GM21529 (cell line): ENCODE measurements around the gene EVC2.

Experiments used
- ATAC-seq: cut with Tn5 transposase; IDR thresholded peaks from one replicate; pipeline ENCODE4 v1.9.1; 2021; ENCODE audit not compliant: unreplicated experiment

EVC2 gene

DNA sequence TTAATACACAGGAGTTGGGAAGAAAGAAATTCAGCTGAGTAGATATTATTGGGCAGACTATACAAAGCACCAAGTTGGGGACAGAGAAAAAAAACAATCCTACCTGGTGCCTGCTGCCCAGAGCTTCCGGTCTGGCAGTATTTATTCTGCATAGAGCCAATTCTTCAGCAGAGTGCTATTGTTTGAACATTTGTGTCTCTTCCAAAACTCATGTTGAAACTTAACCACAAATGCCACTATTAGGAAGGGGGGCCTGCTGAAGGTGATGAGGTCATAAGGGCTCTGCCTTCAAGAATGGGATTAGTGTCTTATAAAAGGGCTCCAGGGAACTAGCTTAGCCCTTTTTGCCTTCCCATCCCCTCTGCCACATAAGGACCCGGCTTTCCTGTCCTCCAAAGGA, 136.2 kb downstream of the EVC2 start:
- no peak for ATAC-seq

DNA sequence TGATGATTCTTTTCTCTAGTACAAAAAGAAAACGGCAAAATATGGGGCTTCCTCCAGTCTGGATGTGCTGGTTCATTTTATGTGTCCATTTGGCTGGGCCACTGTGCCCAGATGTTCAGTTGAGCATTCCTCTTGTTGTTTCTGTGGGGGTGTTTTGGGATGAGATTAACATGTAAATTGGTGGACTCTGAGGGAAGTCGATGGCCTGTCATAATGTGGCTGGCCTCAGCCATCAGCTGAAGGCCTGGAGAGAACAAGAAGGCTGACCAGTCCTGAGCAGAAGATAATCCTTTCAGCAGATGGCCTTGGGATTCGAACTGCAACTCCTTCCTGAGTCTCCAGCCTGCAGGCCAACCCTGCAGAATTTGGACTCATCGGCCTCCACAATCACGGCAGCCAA, 136.7 kb downstream of the EVC2 start:
- ATAC-seq: no peak

DNA sequence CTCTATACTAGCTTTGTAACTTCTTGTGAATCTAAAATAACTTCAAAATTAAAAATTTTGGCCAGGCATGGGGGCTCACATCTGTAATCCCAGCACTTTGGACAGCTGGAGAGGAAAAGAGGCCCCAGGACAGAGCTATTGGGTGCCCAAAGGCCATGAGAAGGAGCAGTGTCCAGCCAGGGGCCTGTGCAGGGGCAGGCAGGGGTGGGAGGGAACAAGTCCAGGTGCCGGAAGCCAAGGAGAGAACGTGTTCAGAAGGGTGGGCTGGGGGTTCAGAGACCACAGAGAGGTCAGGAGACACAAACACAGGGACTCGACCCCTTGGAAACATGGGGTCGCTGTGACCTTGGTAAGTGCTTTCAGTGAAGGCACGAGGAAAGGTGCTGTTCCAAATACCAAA, 138.9 kb downstream of the EVC2 start:
- no peak for ATAC-seq

GRCh38 chr4:5568931-5569330, 139.4 kb downstream of the EVC2 start:
- no peak for ATAC-seq

DNA sequence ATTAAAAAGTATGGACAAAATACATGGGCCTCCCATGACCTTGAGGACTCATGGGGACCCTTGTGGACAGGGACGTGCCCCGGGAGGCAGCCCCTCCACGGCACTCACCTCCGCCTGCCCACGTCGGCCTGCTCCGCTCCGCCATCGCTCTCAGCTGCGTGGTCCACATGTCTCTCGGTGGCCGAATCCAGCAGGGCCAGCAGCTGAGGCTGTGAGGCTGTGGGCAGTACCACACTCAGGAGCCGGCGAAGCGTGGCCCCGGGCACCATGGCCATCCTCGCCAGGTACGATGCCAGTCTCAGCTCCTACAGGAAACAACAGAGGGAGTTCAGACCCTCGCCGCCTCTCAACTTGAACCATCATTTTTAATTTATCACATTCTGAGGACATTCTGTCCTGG, 140.0 kb downstream of the EVC2 start:
- no peak for ATAC-seq

DNA sequence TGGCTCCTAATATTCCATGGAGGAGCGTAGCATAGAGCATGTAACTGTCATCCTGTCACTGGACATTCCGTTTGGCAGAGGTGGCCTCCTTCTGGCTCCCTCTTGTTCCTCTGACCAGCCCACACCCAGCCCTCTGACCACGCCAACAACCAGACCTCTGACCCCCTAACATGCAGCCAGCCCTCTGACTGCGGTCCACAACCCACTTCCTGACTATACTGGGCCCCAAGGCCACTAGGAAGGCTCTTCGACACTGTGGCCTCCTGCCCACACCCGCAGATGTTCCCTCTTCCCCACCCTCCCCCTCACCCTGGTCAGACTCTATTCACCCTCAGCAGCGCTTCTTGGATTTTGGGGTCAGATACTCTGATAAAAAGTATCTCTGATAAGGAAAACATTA, 141.4 kb downstream of the EVC2 start:
- ATAC-seq: no peak

- no peak for ATAC-seq
Measured at GRCh38 chr4:5566526-5566925, 141.8 kb downstream of the EVC2 start.

- no peak for ATAC-seq
Measured at GRCh38 chr4:5563856-5564255, 144.5 kb downstream of the EVC2 start.

DNA sequence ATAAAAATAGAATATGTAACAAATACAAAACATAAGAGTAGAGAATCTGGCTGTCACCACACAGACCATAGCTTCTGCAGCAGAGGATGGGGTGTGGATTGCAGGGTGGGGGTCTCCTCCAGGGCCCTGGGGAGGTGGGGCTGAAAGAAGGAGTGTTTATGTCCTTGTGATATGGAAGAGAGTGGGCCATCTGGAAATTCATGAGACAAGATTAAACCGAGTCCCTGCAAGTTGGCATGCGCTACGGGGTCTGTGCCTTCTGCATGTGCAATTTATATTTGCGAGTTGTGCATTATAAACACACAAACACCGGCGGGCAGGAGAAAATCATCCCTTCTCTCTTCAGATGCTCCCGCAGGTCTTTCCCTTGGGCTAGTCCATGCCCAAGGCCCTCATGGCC, 145.9 kb downstream of the EVC2 start:
- no peak for ATAC-seq

DNA sequence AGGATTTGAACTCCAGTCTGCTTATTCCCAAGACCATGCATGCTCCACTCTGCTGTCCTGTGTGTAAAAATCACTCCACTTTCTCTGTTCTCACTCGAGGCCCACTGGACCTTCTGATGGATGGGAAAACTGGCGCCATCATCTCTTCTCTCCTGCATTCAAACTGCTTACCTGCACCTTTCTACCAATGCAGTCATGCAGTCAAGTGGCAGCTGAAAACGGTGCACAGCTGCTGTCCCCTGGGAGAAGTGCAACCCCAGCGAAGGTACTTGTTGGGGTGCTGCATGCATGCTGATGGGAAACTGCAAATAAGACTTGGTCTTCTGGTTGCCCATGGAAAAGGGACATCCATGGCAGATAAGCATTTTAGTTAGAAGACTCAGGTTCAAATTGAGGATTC, 147.1 kb downstream of the EVC2 start:
- no peak for ATAC-seq

GRCh38 chr4:5558502-5558901, 149.9 kb downstream of the EVC2 start:
- ATAC-seq: no peak

DNA sequence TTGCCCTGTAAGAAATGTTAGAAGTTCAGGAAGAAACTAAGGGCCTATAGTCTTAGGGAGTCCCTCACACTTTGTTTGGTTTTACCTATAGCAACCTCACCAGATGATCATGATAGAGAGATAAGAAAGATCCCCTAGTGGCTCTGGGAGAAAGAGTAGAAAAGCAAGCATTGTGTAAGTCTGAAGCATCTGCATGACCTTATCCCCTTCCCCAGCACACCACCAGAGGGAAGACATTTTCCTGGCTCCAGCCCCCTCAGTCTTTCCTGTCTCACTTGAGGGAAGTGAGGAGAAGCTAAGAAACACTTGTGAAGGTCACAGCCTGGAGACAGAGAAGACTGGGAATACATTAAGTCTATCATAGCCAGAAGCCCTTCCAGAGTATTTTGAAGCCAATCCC, 154.0 kb downstream of the EVC2 start:
- ATAC-seq: no peak

- ATAC-seq: no peak
Measured at GRCh38 chr4:5553801-5554200, 154.6 kb downstream of the EVC2 start.

- no peak for ATAC-seq
Measured at GRCh38 chr4:5552451-5552850, 155.9 kb downstream of the EVC2 start.

DNA sequence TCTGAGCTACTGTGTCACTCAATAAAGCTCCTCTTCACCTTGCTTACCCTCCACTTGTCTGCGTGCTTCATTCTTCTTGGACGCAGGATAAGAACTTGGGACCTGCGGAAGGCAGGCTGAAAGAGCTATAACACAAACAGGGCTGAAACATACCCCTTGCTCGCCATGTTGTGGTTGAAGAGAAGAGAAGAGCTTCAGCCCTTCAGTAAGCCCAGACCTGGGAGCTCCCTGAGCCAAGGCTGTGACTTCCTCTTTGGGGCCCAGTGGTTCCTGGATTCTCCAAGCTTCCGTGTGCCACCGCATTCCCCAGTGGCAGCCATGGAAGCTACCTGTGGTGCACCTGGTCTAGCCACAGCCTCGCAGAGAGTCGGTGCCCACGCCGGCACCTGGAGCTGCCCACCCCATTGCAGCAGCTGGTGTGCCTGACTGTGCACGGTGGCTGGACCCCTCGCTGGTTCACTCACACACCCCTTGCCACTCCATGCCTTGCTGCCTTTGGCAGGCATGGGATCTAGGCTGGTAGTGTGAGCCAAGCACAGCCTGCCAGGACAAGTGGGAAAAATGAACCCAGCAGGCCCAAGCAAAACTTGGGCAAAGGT, 160.6 kb downstream of the EVC2 start:
- ATAC-seq: no peak

- ATAC-seq: no peak
Measured at GRCh38 chr4:5545271-5545670, 163.1 kb downstream of the EVC2 start.

DNA sequence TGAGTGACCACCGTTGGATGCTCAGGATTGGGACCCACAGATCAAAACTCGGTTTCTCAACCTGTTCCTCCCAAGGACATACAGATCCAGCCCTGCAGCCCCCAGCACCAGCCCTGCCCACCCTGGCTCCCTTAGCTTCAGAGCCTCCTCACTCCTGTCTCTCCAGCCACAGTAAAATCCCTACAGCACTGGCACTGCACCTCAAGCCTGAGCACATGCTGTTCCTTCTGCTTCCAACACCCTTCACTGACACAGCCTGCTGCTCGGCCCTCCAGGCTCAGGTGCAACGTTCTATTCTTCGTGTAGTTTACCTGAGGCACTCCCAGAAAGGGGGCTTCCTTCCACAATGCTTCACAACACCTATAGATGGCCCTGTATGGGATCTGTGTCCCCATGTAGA, 163.6 kb downstream of the EVC2 start:
- no peak for ATAC-seq

DNA sequence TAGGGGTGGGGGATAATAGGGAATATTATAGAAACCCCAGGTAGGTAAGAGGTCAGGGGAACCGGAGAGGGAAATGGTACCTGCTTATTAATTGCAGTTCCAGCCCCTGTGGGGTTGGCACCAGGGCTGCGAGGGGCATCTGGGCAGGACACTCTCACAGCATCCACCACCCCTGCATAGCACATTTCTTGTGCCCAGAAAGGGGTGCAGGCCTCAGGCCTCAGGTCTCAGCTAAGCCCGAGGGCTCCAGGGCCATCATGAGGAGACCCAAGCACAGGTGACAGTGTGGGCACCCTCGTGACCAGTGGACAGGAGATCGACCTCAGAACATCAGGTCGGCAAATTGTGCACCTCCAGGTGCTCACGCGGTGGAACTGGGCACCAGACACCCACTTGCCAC, 164.7 kb downstream of the EVC2 start:
- no peak for ATAC-seq

DNA sequence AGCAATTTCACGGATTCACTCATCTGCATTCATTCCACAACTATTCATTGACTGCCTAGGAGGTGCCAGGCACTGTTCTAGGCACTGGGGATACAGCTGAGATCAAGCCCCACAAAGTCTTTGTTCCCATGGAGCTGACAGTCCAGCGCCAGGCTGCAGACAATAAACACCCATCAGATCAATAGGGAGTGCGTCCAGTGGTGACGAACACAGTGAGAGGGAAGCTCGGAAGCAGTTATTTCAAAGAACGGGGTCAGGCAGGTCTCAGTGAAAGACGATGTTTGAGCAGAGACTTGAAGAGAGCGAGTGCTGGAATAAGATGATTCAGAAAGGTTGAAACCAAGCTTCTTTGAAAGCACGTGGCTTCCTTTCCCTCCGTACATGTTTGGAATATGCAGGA, 167.2 kb downstream of the EVC2 start:
- no peak for ATAC-seq

DNA sequence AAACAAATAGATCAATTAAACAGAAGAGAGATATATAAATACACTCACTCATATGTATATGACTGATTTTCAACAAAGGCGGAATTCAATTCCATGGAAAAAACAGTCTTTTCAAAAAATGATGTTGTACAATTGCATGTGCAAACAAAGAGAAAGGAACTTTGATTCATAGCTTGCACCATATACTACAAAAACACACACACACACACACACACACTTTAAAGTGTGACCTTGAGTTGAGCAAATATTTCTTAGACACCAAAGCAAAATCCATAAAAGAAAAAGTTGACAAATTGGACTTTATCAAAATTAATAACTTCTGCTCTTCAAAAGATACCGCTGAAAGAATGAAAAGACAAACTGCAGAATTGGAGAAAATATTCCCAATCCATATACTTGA, 168.8 kb downstream of the EVC2 start:
- no peak for ATAC-seq

- no peak for ATAC-seq
Measured at GRCh38 chr4:5532100-5532499, 176.3 kb downstream of the EVC2 start.

GRCh38 chr4:5528031-5528436, 180.3 kb downstream of the EVC2 start:
- ATAC-seq: no peak

DNA sequence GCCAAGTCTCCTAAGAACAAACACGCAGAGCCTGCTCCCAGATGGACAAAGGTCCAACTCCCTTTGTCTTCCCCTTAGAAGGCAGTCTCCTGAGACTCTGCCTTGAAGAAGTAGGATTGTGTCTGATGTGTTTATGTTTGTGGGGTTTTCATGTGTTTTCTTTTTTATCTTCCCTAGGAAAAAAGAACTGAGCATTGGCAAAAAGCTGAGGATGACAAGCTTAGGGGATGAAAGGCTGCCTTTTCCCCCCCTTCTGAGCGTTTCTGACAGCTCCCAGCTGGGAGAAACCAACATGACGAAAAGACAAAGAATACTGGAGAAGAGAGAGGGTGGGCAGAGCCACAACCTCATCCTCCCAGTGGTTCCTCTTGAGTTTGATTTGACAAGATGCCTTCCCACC, 181.1 kb downstream of the EVC2 start:
- ATAC-seq: no peak
